Keratinocyte (primary cell): ENCODE measurements around the gene CGNL1. TPM values are rescaled to one million over a fixed set of nuclear protein-coding genes. Genes with fewer than 3 reads are reported as not detected.

Experiments used
- DNase-seq: peaks from one replicate; pipeline ENCODE4 v3.0.0-alpha.2; 2011; ENCODE audit warnings: low read depth, missing footprints, low spot score
- FAIRE-seq: peaks from 2 replicates; lab custom pipeline; 2011; peaks lifted over from hg19 to GRCh38; lab: Jason Lieb, UNC
- H2AFZ ChIP-seq: 2 replicates; pipeline ENCODE4 v1.6.0; 2012; ENCODE audit warnings: low read length, control low read depth, inconsistent platforms; ENCODE audit not compliant: control insufficient read depth
- H3K27ac ChIP-seq: 2 replicates; pipeline ENCODE4 v1.5.1; 2011; ENCODE audit warnings: low read length; ENCODE audit not compliant: control insufficient read depth, insufficient read depth
- H3K27me3 ChIP-seq: 3 replicates; pipeline ENCODE4 v1.6.0; 2011; ENCODE audit warnings: low read length; ENCODE audit not compliant: control insufficient read depth, insufficient read depth; ENCODE audit errors: extremely low read depth
- H3K36me3 ChIP-seq, 2 experiments: 2 replicates in 1 of 2; 3 replicates in 1 of 2; pipeline ENCODE4 v1.5.1; 2011; ENCODE audit warnings: low read length in 2 of 2, mild to moderate bottlenecking in 1 of 2; ENCODE audit not compliant: control insufficient read depth in 2 of 2, insufficient read depth in 2 of 2; ENCODE audit errors: extremely low read depth in 1 of 2
- H3K4me1 ChIP-seq: 3 replicates; pipeline ENCODE4 v1.5.1; 2011; ENCODE audit warnings: low read length; ENCODE audit not compliant: control insufficient read depth, insufficient read depth; ENCODE audit errors: extremely low read depth
- H3K4me2 ChIP-seq: 3 replicates; pipeline ENCODE4 v1.6.0; 2011; ENCODE audit warnings: low read depth, low read length; ENCODE audit not compliant: control insufficient read depth, insufficient read depth; ENCODE audit errors: extremely low read depth
- H3K4me3 ChIP-seq, 3 experiments: fragments of 200-600 bp in 1 of 3; sonication (generic) in 1 of 3; 2 replicates in 2 of 3; 3 replicates in 1 of 3; pipeline ENCODE4 v1.5.1; 2011 to 2016; ENCODE audit warnings: low read length in 3 of 3, mild to moderate bottlenecking in 3 of 3, control low read depth in 2 of 3, inconsistent platforms in 1 of 3, low read depth in 1 of 3, mixed read lengths in 1 of 3, mixed run types in 1 of 3, moderate library complexity in 1 of 3; ENCODE audit not compliant: control insufficient read depth in 2 of 3, insufficient read depth in 2 of 3; ENCODE audit errors: extremely low read depth in 1 of 3
- H3K79me2 ChIP-seq: 2 replicates; pipeline ENCODE4 v1.6.0; 2012; ENCODE audit warnings: low read length; ENCODE audit not compliant: control insufficient read depth, insufficient read depth
- H3K9ac ChIP-seq: 3 replicates; pipeline ENCODE4 v1.6.0; 2011; ENCODE audit warnings: low read length; ENCODE audit not compliant: control insufficient read depth, insufficient read depth; ENCODE audit errors: extremely low read depth
- H3K9me1 ChIP-seq: 3 replicates; pipeline ENCODE4 v1.6.0; 2011; ENCODE audit warnings: low read length; ENCODE audit not compliant: control insufficient read depth, insufficient read depth; ENCODE audit errors: extremely low read depth
- H3K9me3 ChIP-seq: 2 replicates; pipeline ENCODE4 v1.5.1; 2012; ENCODE audit warnings: low read depth, low read length; ENCODE audit not compliant: control insufficient read depth
- H4K20me1 ChIP-seq: 3 replicates; pipeline ENCODE4 v1.6.0; 2011; ENCODE audit warnings: low read length; ENCODE audit not compliant: control insufficient read depth, insufficient read depth; ENCODE audit errors: extremely low read depth
- CTCF ChIP-seq, 3 experiments: IDR thresholded peaks in 1 of 3; conservative IDR thresholded peaks in 1 of 3; optimal IDR thresholded peaks in 1 of 3; 2 replicates in 2 of 3; 3 replicates in 1 of 3; pipeline versions ENCODE3 to v1.5.1; 2011; ENCODE audit warnings: low read length in 3 of 3, mild to moderate bottlenecking in 3 of 3, moderate library complexity in 2 of 3, control low read depth in 1 of 3, inconsistent platforms in 1 of 3; ENCODE audit not compliant: insufficient read depth in 2 of 3; ENCODE audit errors: extremely low read depth in 1 of 3
- EZH2 ChIP-seq: IDR thresholded peaks from one replicate; pipeline ENCODE4 v1.6.1; 2012; ENCODE audit warnings: inconsistent platforms, mild to moderate bottlenecking, low read length, moderate library complexity
- dilution Hi-C: fragments of 300-500 bp; cut with MboI; formaldehyde crosslinking; loops from one replicate; pipeline ENCODE4 v1.7.0; 2020; ENCODE audit warnings: low sequenced_read_pairs; ENCODE audit not compliant: extremely low pct_ligation_motif_present
- polyA plus RNA-seq, 5 experiments: library from polyadenylated mRNA; depleted of rRNA in 3 of 5; stranded (reverse) in 3 of 5; stranded (forward) in 1 of 5; unstranded in 1 of 5; fragments of >200 nt; gene quantifications; 1 replicate in 1 of 5; 2 replicates in 3 of 5; 3 replicates in 1 of 5; pipeline versions ENCODE4 v1.2.1 to v1.2.3, GENCODE V29; 2011 to 2012; ENCODE audit warnings: missing spikeins in 2 of 5, low read depth in 1 of 5, low replicate concordance in 1 of 5

Gene CGNL1
- polyA plus RNA-seq, 1 donor (not counting 4 experiments of a cell fraction or from before 2014, with no cell fraction given): 0.05 TPM

DNA sequence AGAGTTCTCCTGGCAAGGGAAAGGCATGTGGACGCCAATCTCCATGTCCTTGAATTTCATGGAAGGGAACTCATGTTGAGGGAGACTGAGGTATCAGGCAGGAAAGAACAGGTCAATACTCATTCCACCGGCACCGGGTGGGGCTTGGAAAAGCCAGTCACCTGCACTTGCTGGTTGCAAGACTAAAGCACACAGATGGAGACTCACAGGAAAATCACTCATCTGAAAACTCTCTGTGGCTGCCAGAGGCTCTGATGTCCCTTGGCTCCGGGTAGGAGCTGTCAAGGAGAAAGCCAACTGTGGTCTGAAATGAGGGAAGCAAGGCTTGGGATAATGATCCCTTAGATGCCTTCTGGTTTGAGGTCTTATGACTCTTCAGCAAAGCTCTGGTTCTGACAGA, 8.7 kb upstream of the CGNL1 start:
- no peak overlapping the region for H3K9ac ChIP-seq
- H2AFZ ChIP-seq: no peak overlapping the region
- no peaks in the 10 kb centered on the region for H3K9me3 ChIP-seq
- FAIRE-seq (no peak), DNase-seq (no peak)
- no peak overlapping the region for H3K4me3 ChIP-seq
- no peaks in the 10 kb centered on the region for H3K36me3 ChIP-seq
- H3K4me1 ChIP-seq: peaks cover 2% of the 10 kb centered on the region
- H3K27me3 ChIP-seq: no peaks in the 10 kb centered on the region
- no peaks in the 10 kb centered on the region for H4K20me1 ChIP-seq
- H3K27ac ChIP-seq: no peak overlapping the region
- H3K79me2 ChIP-seq: no peaks in the 10 kb centered on the region
- dilution Hi-C loops: no loop called here
- TF ChIP-seq EZH2 (no peak), CTCF (optimal IDR thresholded peaks at IDR 0.05 in 1 of 3, IDR thresholded peaks at IDR 0.05 in 1 of 3, conservative IDR thresholded peaks at IDR 0.05 in 1 of 3; ENCODE audit: extremely low read depth in 1 of 3, insufficient read depth in 2 of 3, low read length in 3 of 3) (no peak)
- no peaks in the 10 kb centered on the region for H3K9me1 ChIP-seq
- H3K4me2 ChIP-seq: no peak overlapping the region

DNA sequence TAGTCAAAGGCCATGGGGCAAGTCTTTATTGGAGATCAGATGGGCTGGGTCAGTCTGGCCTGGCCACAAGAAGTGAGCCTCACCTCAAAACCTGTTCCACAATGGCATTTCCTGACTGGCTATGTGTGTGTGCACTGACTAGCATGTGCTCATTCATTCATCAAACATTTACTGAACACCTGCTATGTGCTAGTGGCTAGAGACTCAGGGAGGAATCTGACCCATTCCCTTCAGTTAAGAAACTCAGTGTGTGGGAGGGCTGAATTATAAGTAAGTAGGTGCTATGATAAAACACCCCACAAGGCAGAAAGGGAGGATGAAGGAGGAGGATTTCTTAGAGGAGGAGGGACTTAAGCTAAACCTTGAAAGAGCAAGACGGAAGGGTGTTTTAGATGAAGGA, 5.4 kb upstream of the CGNL1 start:
- DNase-seq: no peak

More for the DNA sequence above, 5.4 kb upstream of the CGNL1 start:
- Histone ChIP-seq H2AFZ (no peak overlapping the region), H3K9ac (no peak overlapping the region), H3K4me2 (no peak overlapping the region), H3K9me1 (no peaks in the 10 kb centered on the region), H3K27me3 (peaks cover 20% of the 10 kb centered on the region), H3K9me3 (no peaks in the 10 kb centered on the region), H3K4me3 (no peak overlapping the region), H3K79me2 (no peaks in the 10 kb centered on the region), H3K4me1 (peaks cover 2% of the 10 kb centered on the region), H4K20me1 (no peaks in the 10 kb centered on the region), H3K27ac (no peak overlapping the region), H3K36me3 (no peaks in the 10 kb centered on the region)
- FAIRE-seq: no peak
- dilution Hi-C loops: no loop called here
- TF ChIP-seq CTCF (optimal IDR thresholded peaks at IDR 0.05 in 1 of 3, IDR thresholded peaks at IDR 0.05 in 1 of 3, conservative IDR thresholded peaks at IDR 0.05 in 1 of 3; ENCODE audit: extremely low read depth in 1 of 3, insufficient read depth in 2 of 3, low read length in 3 of 3) (no peak), EZH2 (no peak)
